Sigmoid colon (tissue), 7 donors: Measurements from ENCODE around the gene CDH9. TPM values are rescaled to one million over a fixed set of nuclear protein-coding genes. Genes with fewer than 3 reads are reported as not detected.

Experiments
- DNase-seq: peaks from one replicate; pipeline ENCODE4 v3.0.0-alpha.2; 2019
- H3K27ac ChIP-seq, 4 donors: fragments of 200-600 bp; sonication (generic); one replicate each; pipeline ENCODE4 v1.5.1; 2016 to 2019; ENCODE audit warnings: mild to moderate bottlenecking in 1 of 4
- H3K27me3 ChIP-seq, 3 donors: fragments of 200-600 bp; sonication (generic); one replicate each; pipeline ENCODE4 v1.5.1; 2019; ENCODE audit warnings: mild to moderate bottlenecking in 1 of 3
- H3K36me3 ChIP-seq, 4 donors: fragments of 200-600 bp; sonication (generic); one replicate each; pipeline ENCODE4 v1.5.1; 2016 to 2019
- H3K4me1 ChIP-seq, 4 donors: fragments of 200-600 bp; sonication (generic); one replicate each; pipeline ENCODE4 v1.5.1; 2017 to 2019
- H3K4me3 ChIP-seq, 4 donors: fragments of 200-600 bp; sonication (generic); one replicate each; pipeline ENCODE4 v1.5.1; 2017 to 2019; ENCODE audit warnings: mild to moderate bottlenecking in 2 of 4, moderate library complexity in 1 of 4
- H3K9me3 ChIP-seq, 4 donors: fragments of 200-600 bp in 3 of 4; sonication (generic) in 3 of 4; one replicate each; pipeline versions ENCODE4 v1.5.1 to v1.6.1; 2013 to 2019
- EP300 ChIP-seq, 4 donors: sonication (generic); formaldehyde crosslinking; IDR thresholded peaks; one replicate each; pipeline ENCODE4 v1.6.1; 2017; ENCODE audit warnings: antibody characterized with exemption in 4 of 4
- POLR2A ChIP-seq, 2 donors: fragments of 450-650 bp; IDR thresholded peaks; one replicate each; pipeline ENCODE4 v1.6.1; 2016; ENCODE audit warnings: antibody characterized with exemption in 2 of 2, mild to moderate bottlenecking in 2 of 2, moderate library complexity in 2 of 2
- POLR2AphosphoS5 ChIP-seq, 4 donors: sonication (generic); formaldehyde crosslinking; IDR thresholded peaks; one replicate each; pipeline ENCODE4 v1.6.1; 2017; ENCODE audit warnings: antibody characterized with exemption in 4 of 4
- WGBS, 2 donors: extraction: QIAGEN DNeasy Blood & Tissue Kit; methylation state at CpG; one replicate each; pipeline ENCODE4 v1.1.7; 2013; 5-methylcytosine and 5-hydroxymethylcytosine counted together
- intact Hi-C: fragments of 100-400 bp; cut with DNase I; formaldehyde crosslinking; loops from one replicate; pipeline ENCODE4 v1.15.1; 2023
- polyA plus RNA-seq, 3 donors: library from polyadenylated mRNA; stranded (reverse); fragments of 200-250 nt; gene quantifications; one replicate each; pipeline ENCODE4 v1.2.3, GENCODE V29; 2013
- total RNA-seq, 4 donors: library from RNA; depleted of rRNA; stranded (reverse); fragments of >200 nt; gene quantifications; one replicate each; pipeline ENCODE4 v1.1.0, GENCODE V29; 2016
- TF ChIP-seq, protein P1 (sequence below), 4 experiments: fragments of 450-650 bp in 3 of 4; fragments of 200-600 bp in 1 of 4; IDR thresholded peaks; one replicate each; pipeline ENCODE4 v1.5.1; 2016 to 2019; ENCODE audit warnings: antibody characterized with exemption in 4 of 4, mild to moderate bottlenecking in 3 of 4, moderate library complexity in 2 of 4
- donor health status: healthy with polysubstance abuse.
- donor health status: Bipolar disorder and iron deficiency.
- donor health status: healthy.

Gene CDH9, protein sequence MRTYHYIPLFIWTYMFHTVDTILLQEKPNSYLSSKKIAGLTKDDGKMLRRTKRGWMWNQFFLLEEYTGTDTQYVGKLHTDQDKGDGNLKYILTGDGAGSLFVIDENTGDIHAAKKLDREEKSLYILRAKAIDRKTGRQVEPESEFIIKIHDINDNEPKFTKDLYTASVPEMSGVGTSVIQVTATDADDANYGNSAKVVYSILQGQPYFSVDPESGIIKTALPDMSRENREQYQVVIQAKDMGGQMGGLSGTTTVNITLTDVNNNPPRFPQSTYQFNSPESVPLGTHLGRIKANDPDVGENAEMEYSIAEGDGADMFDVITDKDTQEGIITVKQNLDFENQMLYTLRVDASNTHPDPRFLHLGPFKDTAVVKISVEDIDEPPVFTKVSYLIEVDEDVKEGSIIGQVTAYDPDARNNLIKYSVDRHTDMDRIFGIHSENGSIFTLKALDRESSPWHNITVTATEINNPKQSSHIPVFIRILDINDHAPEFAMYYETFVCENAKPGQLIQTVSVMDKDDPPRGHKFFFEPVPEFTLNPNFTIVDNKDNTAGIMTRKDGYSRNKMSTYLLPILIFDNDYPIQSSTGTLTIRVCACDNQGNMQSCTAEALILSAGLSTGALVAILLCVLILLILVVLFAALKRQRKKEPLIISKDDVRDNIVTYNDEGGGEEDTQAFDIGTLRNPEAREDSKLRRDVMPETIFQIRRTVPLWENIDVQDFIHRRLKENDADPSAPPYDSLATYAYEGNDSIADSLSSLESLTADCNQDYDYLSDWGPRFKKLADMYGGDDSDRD
- total RNA-seq (under 1 TPM in 1 of 4 donors, not detected in 3; 0.81 TPM), polyA plus RNA-seq (not detected)

GRCh38 chr5:27038476-27038875 is at the start of gene CDH9:
CDH9 (minus strand) TSS chr5:27038586; CDS start chr5:26988333, 50,253 bp downstream.
- no peak within 1 kb of the TSS for H3K27ac ChIP-seq
- TF ChIP-seq POLR2A (IDR thresholded peaks at IDR 0.05) (no peak), POLR2AphosphoS5 (IDR thresholded peaks at IDR 0.05) (no peak), EP300 (IDR thresholded peaks at IDR 0.05) (no peak)
- TF ChIP-seq, protein P1, sequence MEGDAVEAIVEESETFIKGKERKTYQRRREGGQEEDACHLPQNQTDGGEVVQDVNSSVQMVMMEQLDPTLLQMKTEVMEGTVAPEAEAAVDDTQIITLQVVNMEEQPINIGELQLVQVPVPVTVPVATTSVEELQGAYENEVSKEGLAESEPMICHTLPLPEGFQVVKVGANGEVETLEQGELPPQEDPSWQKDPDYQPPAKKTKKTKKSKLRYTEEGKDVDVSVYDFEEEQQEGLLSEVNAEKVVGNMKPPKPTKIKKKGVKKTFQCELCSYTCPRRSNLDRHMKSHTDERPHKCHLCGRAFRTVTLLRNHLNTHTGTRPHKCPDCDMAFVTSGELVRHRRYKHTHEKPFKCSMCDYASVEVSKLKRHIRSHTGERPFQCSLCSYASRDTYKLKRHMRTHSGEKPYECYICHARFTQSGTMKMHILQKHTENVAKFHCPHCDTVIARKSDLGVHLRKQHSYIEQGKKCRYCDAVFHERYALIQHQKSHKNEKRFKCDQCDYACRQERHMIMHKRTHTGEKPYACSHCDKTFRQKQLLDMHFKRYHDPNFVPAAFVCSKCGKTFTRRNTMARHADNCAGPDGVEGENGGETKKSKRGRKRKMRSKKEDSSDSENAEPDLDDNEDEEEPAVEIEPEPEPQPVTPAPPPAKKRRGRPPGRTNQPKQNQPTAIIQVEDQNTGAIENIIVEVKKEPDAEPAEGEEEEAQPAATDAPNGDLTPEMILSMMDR (IDR thresholded peaks at IDR 0.05) = no peak
- H3K9me3 ChIP-seq = no peaks in the 10 kb centered on the region
- no peak for DNase-seq
- no peaks in the 10 kb centered on the region for H3K27me3 ChIP-seq
- H3K36me3 ChIP-seq = no peaks in the 10 kb centered on the region
- H3K4me3 ChIP-seq = no peak within 1 kb of the TSS
- H3K4me1 ChIP-seq = no peaks in the 10 kb centered on the region
- intact Hi-C loops = no loop called here
- 29 to 42% methylated on average over 12 of the region's 12 CpGs for WGBS, 2 donors

DNA sequence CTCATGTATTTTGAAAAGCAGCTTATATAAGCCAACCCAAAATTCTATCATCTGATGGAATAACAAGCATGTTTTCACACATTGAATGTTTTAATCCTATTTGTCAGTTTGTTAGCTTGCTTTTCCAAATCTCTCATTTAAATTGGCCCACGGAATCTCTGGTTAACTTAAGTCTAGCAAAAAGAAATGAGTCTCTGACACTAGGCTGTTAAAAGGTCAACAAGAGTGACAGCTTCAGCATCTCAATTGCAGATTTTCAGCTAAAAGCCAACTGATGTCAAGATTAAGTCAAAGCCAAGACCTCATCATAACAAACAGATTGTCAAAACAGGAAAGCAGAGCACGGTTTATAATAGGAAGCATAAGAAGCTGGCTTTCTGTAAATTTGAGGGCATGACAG is 49.4 kb upstream of the CDH9 start:
- H3K4me3 ChIP-seq = no peak overlapping the region
- TF ChIP-seq, protein P1 (IDR thresholded peaks at IDR 0.05) = no peak
- TF ChIP-seq EP300 (IDR thresholded peaks at IDR 0.05) (no peak), POLR2A (IDR thresholded peaks at IDR 0.05) (no peak), POLR2AphosphoS5 (IDR thresholded peaks at IDR 0.05) (no peak)
- intact Hi-C loops = no loop called here
- H3K4me1 ChIP-seq = no peaks in the 10 kb centered on the region
- no peaks in the 10 kb centered on the region for H3K9me3 ChIP-seq
- 47 to 48% methylated on average over 2 of the region's 2 CpGs for WGBS, 2 donors
- no peak for DNase-seq
- no peaks in the 10 kb centered on the region for H3K36me3 ChIP-seq
- H3K27me3 ChIP-seq = no peaks in the 10 kb centered on the region
- no peak overlapping the region for H3K27ac ChIP-seq

DNA sequence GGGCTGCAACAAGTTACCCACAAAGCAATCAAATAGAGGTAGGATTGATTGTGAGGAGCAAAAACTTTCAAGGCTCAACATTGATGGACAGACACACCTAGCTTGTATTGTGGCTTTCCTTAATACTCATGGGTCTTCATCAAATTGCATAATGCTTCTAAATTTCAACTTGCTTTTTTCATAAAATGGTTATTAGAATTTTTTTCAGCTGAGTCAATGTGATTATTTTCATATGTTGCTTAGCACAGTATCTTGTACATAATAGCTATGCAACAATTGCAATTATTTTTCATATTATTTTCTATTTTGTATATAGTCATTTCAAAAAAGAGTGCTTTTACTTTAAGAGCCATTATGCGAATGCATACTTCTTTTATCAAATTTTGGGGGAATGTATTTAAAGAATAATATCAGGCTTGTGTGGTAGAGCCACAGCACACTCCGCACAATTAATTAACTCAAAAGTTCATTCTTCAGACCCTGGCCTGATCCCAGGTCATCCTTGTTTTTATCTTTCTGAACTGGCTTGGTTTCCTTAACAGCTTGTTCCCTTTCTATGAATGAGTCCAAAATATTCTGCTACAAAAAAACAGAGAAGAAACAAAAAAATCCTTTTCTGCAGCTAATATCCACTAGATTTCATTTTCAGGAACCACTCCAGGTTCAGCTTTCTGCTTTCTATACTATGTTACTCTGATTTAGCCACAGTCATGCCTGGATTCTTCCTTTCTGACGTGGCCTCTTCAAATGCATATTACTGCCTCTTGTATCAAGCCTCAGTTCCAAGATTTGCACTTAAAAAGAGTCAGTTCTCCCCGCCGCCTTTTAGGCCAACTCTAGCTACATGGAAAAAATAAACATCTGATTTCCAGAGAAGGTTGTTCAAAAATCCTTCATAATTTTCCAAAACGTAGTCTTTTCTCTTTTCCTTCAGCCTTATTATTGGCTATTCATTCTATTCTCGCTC is 45.3 kb upstream of the CDH9 start:
- Histone ChIP-seq H3K4me1 (no peaks in the 10 kb centered on the region), H3K9me3 (peaks cover 0 to 3% (median 0%) of the 10 kb centered on the region in 4 donors), H3K27ac (no peak overlapping the region), H3K4me3 (no peak overlapping the region), H3K27me3 (no peaks in the 10 kb centered on the region), H3K36me3 (no peaks in the 10 kb centered on the region)
- intact Hi-C loops = no loop called here
- DNase-seq = no peak
- 73 to 76% methylated on average over 7 of the region's 7 CpGs for WGBS, 2 donors
- TF ChIP-seq EP300 (IDR thresholded peaks at IDR 0.05) (no peak), POLR2A (IDR thresholded peaks at IDR 0.05) (no peak), POLR2AphosphoS5 (IDR thresholded peaks at IDR 0.05) (no peak)
- TF ChIP-seq, protein P1 (IDR thresholded peaks at IDR 0.05) = no peak

GRCh38 chr5:27080147-27080546 is 41.8 kb upstream of the CDH9 start:
- no peak overlapping the region for H3K27ac ChIP-seq
- no peaks in the 10 kb centered on the region for H3K36me3 ChIP-seq
- no peak for DNase-seq
- TF ChIP-seq POLR2AphosphoS5 (IDR thresholded peaks at IDR 0.05) (no peak), EP300 (IDR thresholded peaks at IDR 0.05) (no peak), POLR2A (IDR thresholded peaks at IDR 0.05) (no peak)
- TF ChIP-seq, protein P1 (IDR thresholded peaks at IDR 0.05) = no peak
- no peaks in the 10 kb centered on the region for H3K27me3 ChIP-seq
- WGBS, 2 donors = 21 to 56% methylated on average over 1 of the region's 1 CpG
- intact Hi-C loops = no loop called here
- H3K4me3 ChIP-seq = no peak overlapping the region
- peaks cover 0 to 3% (median 0%) of the 10 kb centered on the region in 4 donors for H3K9me3 ChIP-seq
- H3K4me1 ChIP-seq = no peaks in the 10 kb centered on the region
